NCI-H2081 treated with DMSO at 0.1 percent for 48 hours (cell line): ENCODE results near the gene KLLN.
A peak's percentile ranks its signal among the peaks of the same experiment; 100 is the strongest.
"Not testable (repeated sequence)": the region's sequence is repeated elsewhere in the genome, so short reads cannot be mapped to it uniquely, and the experiment has no call there.

Experiments
- DNase-seq: peaks from one replicate; lab custom pipeline; 2025; lab: John Stamatoyannopoulos, UW

Gene KLLN

GRCh38 chr10:87863053-87863943 lies at the start of gene KLLN, which contains the start of gene PTEN:
Gene KLLN (minus strand): TSS chr10:87863533. CDS start chr10:87862487, 1,046 bp downstream.
Gene PTEN (plus strand): TSS chr10:87863625. CDS start chr10:87864470, 845 bp downstream.
- peak; percentile 29 for DNase-seq

GRCh38 chr10:87903396-87903795 lies 40.1 kb upstream of the KLLN start:
- DNase-seq: not testable (repeated sequence)

- not testable (repeated sequence) for DNase-seq
Observed at GRCh38 chr10:87897957-87898356, 34.6 kb upstream of the KLLN start.

GRCh38 chr10:87896216-87896615 lies 32.9 kb upstream of the KLLN start:
- DNase-seq: no peak

- DNase-seq: no peak
Observed at GRCh38 chr10:87895430-87895829, 32.1 kb upstream of the KLLN start.

- no peak for DNase-seq
Observed at GRCh38 chr10:87887548-87888289, 24.4 kb upstream of the KLLN start.

- DNase-seq: no peak
Observed at GRCh38 chr10:87887146-87887545, 23.8 kb upstream of the KLLN start.

GRCh38 chr10:87886635-87887034 lies 23.3 kb upstream of the KLLN start:
- no peak for DNase-seq

GRCh38 chr10:87882555-87883294 lies 19.4 kb upstream of the KLLN start:
- no peak for DNase-seq

GRCh38 chr10:87881373-87882059 lies 18.2 kb upstream of the KLLN start:
- not testable (repeated sequence) for DNase-seq

GRCh38 chr10:87880336-87880735 lies 17.0 kb upstream of the KLLN start:
- DNase-seq: no peak

- DNase-seq: no peak
Observed at GRCh38 chr10:87878664-87879459, 15.5 kb upstream of the KLLN start.

GRCh38 chr10:87875929-87876571 lies 12.7 kb upstream of the KLLN start:
- no peak for DNase-seq

GRCh38 chr10:87873656-87874055 lies 10.3 kb upstream of the KLLN start:
- DNase-seq: no peak

GRCh38 chr10:87872828-87873227 lies 9.5 kb upstream of the KLLN start:
- DNase-seq: no peak

GRCh38 chr10:87869773-87870551 lies 6.6 kb upstream of the KLLN start:
- no peak for DNase-seq

GRCh38 chr10:87869139-87869538 lies 5.8 kb upstream of the KLLN start:
- not testable (repeated sequence) for DNase-seq

- DNase-seq: no peak
Observed at GRCh38 chr10:87868277-87868676, 4.9 kb upstream of the KLLN start.

- no peak for DNase-seq
Observed at GRCh38 chr10:87867453-87867852, 4.1 kb upstream of the KLLN start.
